Caco-2 (cell line): ENCODE data around the gene GPRC5D. TPM values are rescaled to one million over a fixed set of nuclear protein-coding genes. Genes with fewer than 3 reads are reported as not detected.

Source experiments
- BruUV-seq: library from RNA; stranded (reverse); fragments of 400-500 nt; replicated peaks from 2 replicates; lab custom pipeline; 2021; lab: Mats Ljungman, UMichigan
- CTCF ChIA-PET: fragments of 300-600 bp; sonication (Branson Sonifier 250); formaldehyde crosslinking; loops from one replicate; lab custom pipeline; 2022; ENCODE audit warnings: antibody characterized with exemption; lab: Charles Lee
- POLR2A ChIA-PET: fragments of 300-600 bp; sonication (Branson Sonifier 250); formaldehyde crosslinking; loops from one replicate; lab custom pipeline; 2022; ENCODE audit warnings: antibody characterized with exemption; lab: Charles Lee
- DNase-seq, 2 experiments: peaks; one replicate each; pipeline versions ENCODE4 v3.0.0 to v3.0.0-alpha.2; 2020 to 2022
- H3K27me3 ChIP-seq: replicated peaks from 2 replicates; pipeline ENCODE4 v1.6.0; 2011; ENCODE audit warnings: low read length; ENCODE audit not compliant: control insufficient read depth, insufficient read depth
- H3K36me3 ChIP-seq: 2 replicates; pipeline ENCODE4 v1.5.1; 2011; ENCODE audit warnings: low read length; ENCODE audit not compliant: control insufficient read depth, insufficient read depth
- H3K4me1 ChIP-seq: fragments of 250-450 bp; sonication (Bioruptor Pico); 2 replicates; pipeline ENCODE4 v1.5.1; 2020; ENCODE audit warnings: mild to moderate bottlenecking
- H3K4me3 ChIP-seq: 2 replicates; pipeline ENCODE4 v1.5.1; 2011; ENCODE audit warnings: low read depth, mild to moderate bottlenecking, control low read depth, low read length
- H3K9me3 ChIP-seq: fragments of 250-450 bp; sonication (Bioruptor Pico); 2 replicates; pipeline ENCODE4 v1.5.1; 2020; ENCODE audit warnings: mild to moderate bottlenecking, moderate library complexity
- H3K27ac Mint-ChIP-seq: one replicate; pipeline ENCODE4 v1.8.0; 2022; ENCODE audit warnings: mixed read lengths; ENCODE audit not compliant: unreplicated experiment
- H3K27me3 Mint-ChIP-seq: one replicate; pipeline ENCODE4 v1.8.0; 2022; ENCODE audit warnings: mixed read lengths; ENCODE audit not compliant: insufficient read depth, unreplicated experiment
- H3K36me3 Mint-ChIP-seq: one replicate; pipeline ENCODE4 v1.8.0; 2022; ENCODE audit warnings: mild to moderate bottlenecking, mixed read lengths; ENCODE audit not compliant: insufficient read depth, unreplicated experiment
- H3K4me1 Mint-ChIP-seq: one replicate; pipeline ENCODE4 v1.8.0; 2022; ENCODE audit warnings: low read depth, mixed read lengths; ENCODE audit not compliant: unreplicated experiment
- H3K4me3 Mint-ChIP-seq: one replicate; pipeline ENCODE4 v1.8.0; 2022; ENCODE audit warnings: mild to moderate bottlenecking, moderate library complexity, mixed read lengths; ENCODE audit not compliant: unreplicated experiment
- H3K9me3 Mint-ChIP-seq: one replicate; pipeline ENCODE4 v1.8.0; 2022; ENCODE audit warnings: mixed read lengths; ENCODE audit not compliant: unreplicated experiment
- intact Hi-C: fragments of 100-400 bp; cut with micrococcal nuclease; formaldehyde crosslinking; loops from one replicate; pipeline ENCODE4 v1.10.0; 2022; ENCODE audit not compliant: unreplicated experiment
- total RNA-seq: library from RNA; stranded (reverse); gene quantifications from 2 replicates; pipeline ENCODE4 v1.2.3, GENCODE V29; 2022
- TF ChIP-seq, protein P1 (sequence below), 2 experiments: fragments of 200-600 bp in 1 of 2; IDR thresholded peaks; 1 replicate in 1 of 2; 2 replicates in 1 of 2; pipeline versions ENCODE4 v1.5.1 to v1.8.0; 2011 to 2022; ENCODE audit warnings: antibody characterized with exemption in 1 of 2, control low read depth in 1 of 2, inconsistent platforms in 1 of 2, low read depth in 1 of 2, low read length in 1 of 2, mild to moderate bottlenecking in 1 of 2, moderate library complexity in 1 of 2; ENCODE audit not compliant: insufficient read depth in 1 of 2, severe bottlenecking in 1 of 2, unreplicated experiment in 1 of 2

GPRC5D gene
- total RNA-seq, 1 experiment from 2014 or later = not detected

DNA sequence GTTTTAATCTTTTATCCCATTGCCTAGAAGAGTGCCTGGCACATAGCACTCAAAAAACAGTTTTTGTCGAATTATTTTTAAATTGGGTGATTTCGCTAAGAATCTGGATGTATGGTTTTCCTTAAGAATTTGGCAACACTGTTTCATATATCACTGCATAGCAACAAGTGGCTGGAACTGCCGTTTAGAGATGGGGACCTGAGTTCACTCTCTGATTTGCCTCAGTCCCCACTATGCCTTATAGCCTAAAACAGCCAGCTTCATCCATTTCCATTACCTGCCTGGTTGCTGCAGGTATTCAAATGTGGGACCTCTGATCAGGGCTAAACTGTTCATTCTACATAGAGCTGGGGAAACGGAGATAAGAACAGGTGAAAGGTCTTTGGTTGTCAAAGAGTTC is 46.3 kb upstream of the GPRC5D start:
- no peak overlapping the region for H3K4me3 ChIP-seq

DNA sequence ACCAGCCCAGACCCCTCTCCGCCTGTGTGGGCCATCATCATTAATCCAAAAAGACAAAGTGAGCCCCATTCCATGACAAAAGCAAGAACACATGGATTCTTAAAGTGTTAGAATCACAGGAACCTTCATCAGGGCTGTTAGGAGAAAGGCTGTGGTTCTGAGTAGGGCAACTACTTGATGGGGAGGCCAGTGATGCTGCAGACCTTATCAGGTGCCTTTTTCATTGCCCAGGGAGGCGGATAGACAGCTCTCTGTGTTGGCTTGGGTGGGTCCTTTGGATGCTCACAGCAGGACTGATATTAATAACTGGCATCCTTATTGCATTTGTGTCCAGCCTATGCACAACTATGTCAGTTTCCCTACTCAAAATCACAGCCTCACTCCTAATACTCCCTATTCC is 45.8 kb upstream of the GPRC5D start:
- Mint-ChIP-seq H3K4me3 (peak overlapping the region; percentile 6), H3K27me3 (no peaks in the 10 kb centered on the region), H3K4me1 (peaks cover 35% of the 10 kb centered on the region), H3K36me3 (no peaks in the 10 kb centered on the region), H3K27ac (no peak overlapping the region), H3K9me3 (no peaks in the 10 kb centered on the region)
- DNase-seq = no peak
- no TSS peak for BruUV-seq
- Histone ChIP-seq H3K9me3 (no peaks in the 10 kb centered on the region), H3K36me3 (no peaks in the 10 kb centered on the region), H3K4me3 (no peak overlapping the region), H3K4me1 (peaks cover 25% of the 10 kb centered on the region), H3K27me3 (no peaks in the 10 kb centered on the region)
- TF ChIP-seq, protein P1, sequence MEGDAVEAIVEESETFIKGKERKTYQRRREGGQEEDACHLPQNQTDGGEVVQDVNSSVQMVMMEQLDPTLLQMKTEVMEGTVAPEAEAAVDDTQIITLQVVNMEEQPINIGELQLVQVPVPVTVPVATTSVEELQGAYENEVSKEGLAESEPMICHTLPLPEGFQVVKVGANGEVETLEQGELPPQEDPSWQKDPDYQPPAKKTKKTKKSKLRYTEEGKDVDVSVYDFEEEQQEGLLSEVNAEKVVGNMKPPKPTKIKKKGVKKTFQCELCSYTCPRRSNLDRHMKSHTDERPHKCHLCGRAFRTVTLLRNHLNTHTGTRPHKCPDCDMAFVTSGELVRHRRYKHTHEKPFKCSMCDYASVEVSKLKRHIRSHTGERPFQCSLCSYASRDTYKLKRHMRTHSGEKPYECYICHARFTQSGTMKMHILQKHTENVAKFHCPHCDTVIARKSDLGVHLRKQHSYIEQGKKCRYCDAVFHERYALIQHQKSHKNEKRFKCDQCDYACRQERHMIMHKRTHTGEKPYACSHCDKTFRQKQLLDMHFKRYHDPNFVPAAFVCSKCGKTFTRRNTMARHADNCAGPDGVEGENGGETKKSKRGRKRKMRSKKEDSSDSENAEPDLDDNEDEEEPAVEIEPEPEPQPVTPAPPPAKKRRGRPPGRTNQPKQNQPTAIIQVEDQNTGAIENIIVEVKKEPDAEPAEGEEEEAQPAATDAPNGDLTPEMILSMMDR (IDR thresholded peaks at IDR 0.05; ENCODE audit: insufficient read depth in 1 of 2, low read depth in 1 of 2, low read length in 1 of 2, severe bottlenecking in 1 of 2, unreplicated experiment in 1 of 2) = no peak
- intact Hi-C loops = no loop called here
- ChIA-PET CTCF (interaction anchor here (1.7 to 1.8 kb wide), 2 partner anchors 14 to 211 kb away, joined by 4 read pairs; no protein-coding TSS in a partner anchor), POLR2A (no interaction called here)

More for the DNA sequence above, 46.3 kb upstream of the GPRC5D start:
- Histone ChIP-seq H3K4me1 (peaks cover 25% of the 10 kb centered on the region), H3K36me3 (no peaks in the 10 kb centered on the region), H3K9me3 (no peaks in the 10 kb centered on the region), H3K27me3 (no peaks in the 10 kb centered on the region)
- ChIA-PET POLR2A (no interaction called here), CTCF (interaction anchor here (1.2 to 1.8 kb wide), 4 partner anchors 12 to 210 kb away, joined by 3 to 7 read pairs (median 4); no protein-coding TSS in a partner anchor)
- Mint-ChIP-seq H3K4me3 (peak overlapping the region; percentile 88), H3K9me3 (no peaks in the 10 kb centered on the region), H3K27me3 (no peaks in the 10 kb centered on the region), H3K27ac (no peak overlapping the region), H3K4me1 (peaks cover 30% of the 10 kb centered on the region), H3K36me3 (no peaks in the 10 kb centered on the region)
- DNase-seq = no peak
- intact Hi-C loops = no loop called here
- TF ChIP-seq, protein P1 (IDR thresholded peaks at IDR 0.05; ENCODE audit: insufficient read depth in 1 of 2, low read depth in 1 of 2, low read length in 1 of 2, severe bottlenecking in 1 of 2, unreplicated experiment in 1 of 2) = no peak
- no TSS peak for BruUV-seq

DNA sequence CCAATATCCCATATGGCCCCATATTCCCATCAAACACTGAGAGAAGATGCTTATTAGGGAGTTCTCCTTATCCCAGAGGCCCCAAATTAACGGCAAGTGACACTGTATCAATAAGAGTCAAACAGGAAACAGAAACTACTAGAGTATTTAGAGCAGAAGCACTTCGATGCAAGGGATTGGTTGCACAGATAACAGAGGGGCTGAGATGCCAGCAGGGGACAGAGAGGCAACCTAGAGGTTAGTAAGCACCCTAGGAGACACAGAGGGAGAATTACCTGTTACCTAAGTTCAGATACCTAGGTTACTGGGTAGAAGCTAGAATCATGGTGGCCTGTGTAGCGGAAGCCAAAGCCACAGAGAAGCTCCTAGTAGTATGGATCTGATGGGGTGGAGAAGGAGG is 45.2 kb upstream of the GPRC5D start:
- Mint-ChIP-seq H3K4me3 (peak overlapping the region; percentile 6), H3K4me1 (peaks cover 35% of the 10 kb centered on the region), H3K27me3 (no peaks in the 10 kb centered on the region), H3K27ac (no peak overlapping the region), H3K9me3 (no peaks in the 10 kb centered on the region), H3K36me3 (no peaks in the 10 kb centered on the region)
- no peaks in the 10 kb centered on the region for H3K36me3 ChIP-seq
- intact Hi-C loops = no loop called here
- no peak for DNase-seq
- TF ChIP-seq, protein P1 (IDR thresholded peaks at IDR 0.05; ENCODE audit: insufficient read depth in 1 of 2, low read depth in 1 of 2, low read length in 1 of 2, severe bottlenecking in 1 of 2, unreplicated experiment in 1 of 2) = no peak
- no peaks in the 10 kb centered on the region for H3K9me3 ChIP-seq
- peaks cover 26% of the 10 kb centered on the region for H3K4me1 ChIP-seq
- no TSS peak for BruUV-seq
- no peaks in the 10 kb centered on the region for H3K27me3 ChIP-seq
- CTCF ChIA-PET = interaction anchor here (1.7 kb wide), 1 partner anchor 211 kb away, joined by 4 read pairs; no protein-coding TSS in a partner anchor
- POLR2A ChIA-PET = no interaction called here
- H3K4me3 ChIP-seq = no peak overlapping the region
